ENCODE data around the gene ANKFN1.
A peak's percentile ranks its signal among the peaks of the same experiment; 100 is the strongest.

The ANKFN1 gene

GRCh38 chr17:56152874-56153602 lies at the start of gene ANKFN1:
Gene ANKFN1, plus strand, starts transcription at chr17:56153475. Its CDS starts 59,193 bp downstream, at chr17:56212668.
- no peak for DNase-seq

- DNase-seq = no peak
These were observed 44.4 kb upstream of the ANKFN1 start for GRCh38 chr17:56108811-56109284.

- no peak for DNase-seq
These were observed 43.4 kb upstream of the ANKFN1 start for GRCh38 chr17:56109836-56110235.

GRCh38 chr17:56110463-56111135 lies 42.7 kb upstream of the ANKFN1 start:
- no peak for DNase-seq

GRCh38 chr17:56111706-56112485 lies 41.4 kb upstream of the ANKFN1 start:
- no peak for DNase-seq

- DNase-seq = no peak
These were observed 39.8 kb upstream of the ANKFN1 start for GRCh38 chr17:56113486-56113885.

- DNase-seq = no peak
These were observed 38.8 kb upstream of the ANKFN1 start for GRCh38 chr17:56114469-56114868.

- DNase-seq = no peak
These were observed 34.1 kb upstream of the ANKFN1 start for GRCh38 chr17:56119191-56119590.

GRCh38 chr17:56119936-56120335 lies 33.3 kb upstream of the ANKFN1 start:
- no peak for DNase-seq

GRCh38 chr17:56121191-56122051 lies 31.9 kb upstream of the ANKFN1 start:
- no peak for DNase-seq

GRCh38 chr17:56125830-56126819 lies 27.1 kb upstream of the ANKFN1 start:
- peak; percentile 25 for DNase-seq

- no peak for DNase-seq
These were observed 23.2 kb upstream of the ANKFN1 start for GRCh38 chr17:56130026-56130425.

GRCh38 chr17:56130631-56131030 lies 22.6 kb upstream of the ANKFN1 start:
- no peak for DNase-seq

- no peak for DNase-seq
These were observed 21.8 kb upstream of the ANKFN1 start for GRCh38 chr17:56131431-56131830.

- no peak for DNase-seq
These were observed 17.0 kb upstream of the ANKFN1 start for GRCh38 chr17:56136301-56136700.

GRCh38 chr17:56141046-56141839 lies 12.0 kb upstream of the ANKFN1 start:
- DNase-seq = peak; percentile 25

GRCh38 chr17:56142325-56142724 lies 10.9 kb upstream of the ANKFN1 start:
- no peak for DNase-seq

GRCh38 chr17:56142781-56143180 lies 10.5 kb upstream of the ANKFN1 start:
- no peak for DNase-seq

- DNase-seq = no peak
These were observed 9.1 kb upstream of the ANKFN1 start for GRCh38 chr17:56144223-56144622.

- no peak for DNase-seq
These were observed 6.7 kb upstream of the ANKFN1 start for GRCh38 chr17:56146534-56146933.

All from femur (tissue), 1 donor.